GM19043 (cell line): ENCODE results near the gene HS6ST3.

Source experiments
- ATAC-seq: cut with Tn5 transposase; IDR thresholded peaks from one replicate; pipeline ENCODE4 v1.9.1; 2021; ENCODE audit warnings: low read depth; ENCODE audit not compliant: unreplicated experiment

The HS6ST3 gene

GRCh38 chr13:96816261-96816660 lies 726.4 kb downstream of the HS6ST3 start:
- no peak for ATAC-seq

- no peak for ATAC-seq
These were observed 727.0 kb downstream of the HS6ST3 start for GRCh38 chr13:96816874-96817273.

- no peak for ATAC-seq
These were observed 727.5 kb downstream of the HS6ST3 start for GRCh38 chr13:96817336-96817941.

GRCh38 chr13:96819375-96819774 lies 729.5 kb downstream of the HS6ST3 start:
- no peak for ATAC-seq

GRCh38 chr13:96821381-96821780 lies 731.5 kb downstream of the HS6ST3 start:
- no peak for ATAC-seq

GRCh38 chr13:96821971-96822370 lies 732.1 kb downstream of the HS6ST3 start:
- no peak for ATAC-seq

GRCh38 chr13:96822895-96823294 lies 733.0 kb downstream of the HS6ST3 start:
- ATAC-seq, result no peak

- no peak for ATAC-seq
These were observed 734.2 kb downstream of the HS6ST3 start for GRCh38 chr13:96824140-96824539.

GRCh38 chr13:96825653-96826052 lies 735.7 kb downstream of the HS6ST3 start:
- no peak for ATAC-seq

GRCh38 chr13:96834626-96835025 lies 744.7 kb downstream of the HS6ST3 start:
- no peak for ATAC-seq

- ATAC-seq, result no peak
These were observed 745.6 kb downstream of the HS6ST3 start for GRCh38 chr13:96835546-96835945.

GRCh38 chr13:96836733-96837132 lies 746.8 kb downstream of the HS6ST3 start:
- no peak for ATAC-seq

GRCh38 chr13:96837809-96838208 lies 747.9 kb downstream of the HS6ST3 start:
- no peak for ATAC-seq

- ATAC-seq, result no peak
These were observed 754.3 kb downstream of the HS6ST3 start for GRCh38 chr13:96844195-96844594.

- no peak for ATAC-seq
These were observed 754.7 kb downstream of the HS6ST3 start for GRCh38 chr13:96844616-96845015.

- ATAC-seq, result no peak
These were observed 758.4 kb downstream of the HS6ST3 start for GRCh38 chr13:96848286-96848685.

- ATAC-seq, result no peak
These were observed 759.2 kb downstream of the HS6ST3 start for GRCh38 chr13:96849091-96849490.

- ATAC-seq, result no peak
These were observed 760.7 kb downstream of the HS6ST3 start for GRCh38 chr13:96850538-96851145.

- no peak for ATAC-seq
These were observed 762.0 kb downstream of the HS6ST3 start for GRCh38 chr13:96851856-96852445.

- no peak for ATAC-seq
These were observed 768.4 kb downstream of the HS6ST3 start for GRCh38 chr13:96858133-96858826.

- no peak for ATAC-seq
These were observed 771.0 kb downstream of the HS6ST3 start for GRCh38 chr13:96860882-96861281.

GRCh38 chr13:96862093-96862492 lies 772.2 kb downstream of the HS6ST3 start:
- no peak for ATAC-seq
